Neural progenitor cell (in vitro differentiated cells): ENCODE measurements around the gene SHROOM3. TPM values are rescaled to one million over a fixed set of nuclear protein-coding genes. Genes with fewer than 3 reads are reported as not detected.

Source experiments
- DNase-seq: peaks from one replicate; pipeline ENCODE4 v3.0.0-alpha.2; 2016; ENCODE audit warnings: low spot score
- H2AFZ ChIP-seq: fragments of 200-600 bp; sonication (generic); replicated peaks from 2 replicates; pipeline ENCODE4 v1.6.1; 2016; ENCODE audit warnings: antibody characterized with exemption
- H3F3A ChIP-seq: fragments of 200-600 bp; sonication (generic); 2 replicates; pipeline ENCODE4 v1.6.1; 2016; ENCODE audit warnings: antibody characterized with exemption, low read depth
- H3K27ac ChIP-seq: fragments of 200-600 bp; sonication (generic); 2 replicates; pipeline ENCODE4 v1.5.1; 2016; ENCODE audit warnings: mild to moderate bottlenecking
- H3K27me3 ChIP-seq: fragments of 200-600 bp; sonication (generic); 2 replicates; pipeline ENCODE4 v1.6.1; 2016; ENCODE audit warnings: mild to moderate bottlenecking, moderate library complexity
- H3K36me3 ChIP-seq: fragments of 200-600 bp; sonication (generic); 2 replicates; pipeline ENCODE4 v1.5.1; 2016
- H3K4me1 ChIP-seq: fragments of 200-600 bp; sonication (generic); 2 replicates; pipeline ENCODE4 v1.6.1; 2016; ENCODE audit warnings: mixed run types
- H3K4me2 ChIP-seq: fragments of 200-600 bp; sonication (generic); 2 replicates; pipeline ENCODE4 v1.6.1; 2016
- H3K4me3 ChIP-seq: fragments of 200-600 bp; sonication (generic); 2 replicates; pipeline ENCODE4 v1.5.1; 2016
- H3K79me2 ChIP-seq: fragments of 200-600 bp; sonication (generic); 2 replicates; pipeline ENCODE4 v1.6.1; 2016; ENCODE audit warnings: low read depth
- H3K9ac ChIP-seq: fragments of 200-600 bp; sonication (generic); 2 replicates; pipeline ENCODE4 v1.6.1; 2016
- H3K9me3 ChIP-seq: fragments of 200-600 bp; sonication (generic); 2 replicates; pipeline ENCODE4 v1.5.1; 2016; ENCODE audit warnings: low read depth
- H4K20me1 ChIP-seq: fragments of 200-600 bp; sonication (generic); 2 replicates; pipeline ENCODE4 v1.6.1; 2016; ENCODE audit warnings: low read depth
- H3K27ac Mint-ChIP-seq: 3 replicates; pipeline ENCODE4 v1.8.0; 2021; ENCODE audit warnings: mixed read lengths
- H3K27me3 Mint-ChIP-seq: 2 replicates; pipeline ENCODE4 v1.8.0; 2022; ENCODE audit warnings: low read depth, mild to moderate bottlenecking, inconsistent platforms, moderate library complexity, mixed read lengths; ENCODE audit not compliant: insufficient read depth
- H3K36me3 Mint-ChIP-seq: 3 replicates; pipeline ENCODE4 v1.8.0; 2021; ENCODE audit warnings: mixed read lengths
- H3K4me1 Mint-ChIP-seq: 3 replicates; pipeline ENCODE4 v1.8.0; 2021; ENCODE audit warnings: mixed read lengths
- H3K4me3 Mint-ChIP-seq: 3 replicates; pipeline ENCODE4 v1.8.0; 2021; ENCODE audit warnings: mild to moderate bottlenecking, moderate library complexity, mixed read lengths
- H3K9me3 Mint-ChIP-seq: 3 replicates; pipeline ENCODE4 v1.8.0; 2020; ENCODE audit warnings: mixed read lengths
- EZH2 ChIP-seq: fragments of 200-600 bp; sonication (generic); IDR thresholded peaks from 2 replicates; pipeline ENCODE4 v1.6.1; 2017; ENCODE audit warnings: antibody characterized with exemption, mild to moderate bottlenecking, moderate library complexity
- EZH2phosphoT487 ChIP-seq: fragments of 200-600 bp; sonication (generic); IDR thresholded peaks from 2 replicates; pipeline ENCODE4 v1.6.1; 2017; ENCODE audit warnings: antibody characterized with exemption
- total RNA-seq: library from RNA; depleted of rRNA; stranded (reverse); fragments of >200 nt; gene quantifications from 2 replicates; pipeline ENCODE4 v1.2.3, GENCODE V29; 2015; ENCODE audit warnings: low replicate concordance
- TF ChIP-seq, protein P1 (sequence below): fragments of 200-600 bp; sonication (generic); IDR thresholded peaks from 2 replicates; pipeline ENCODE4 v1.5.1; 2017; ENCODE audit warnings: antibody characterized with exemption, mild to moderate bottlenecking

The SHROOM3 gene
- total RNA-seq, 1 donor from 2014 or later = 36.6 TPM

DNA sequence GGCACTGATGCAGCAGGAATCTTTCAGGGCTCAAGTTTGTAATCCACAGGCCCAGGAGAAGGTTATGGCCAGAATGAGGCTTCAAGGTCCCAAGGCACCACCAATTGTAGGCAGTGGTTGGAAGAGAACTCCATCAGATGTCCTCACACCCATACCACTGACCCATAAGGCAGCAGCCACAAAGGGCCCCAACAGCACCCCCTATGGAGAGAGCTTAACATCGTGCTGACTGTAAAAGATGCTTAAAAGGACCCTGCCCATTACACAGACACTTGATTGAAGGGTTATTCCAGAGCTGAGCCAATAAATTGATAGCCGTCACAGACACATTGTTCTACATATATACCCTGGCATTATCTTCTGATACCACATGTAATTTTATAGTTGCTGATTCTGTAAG, 349.2 kb downstream of the SHROOM3 start:
- H3K4me3 Mint-ChIP-seq = no peak overlapping the region
- H3K4me1 Mint-ChIP-seq = no peaks in the 10 kb centered on the region
- H3K9ac ChIP-seq = no peak overlapping the region
- peak; percentile 25 for DNase-seq
- H3K4me1 ChIP-seq = peaks cover 6% of the 10 kb centered on the region
- no peak overlapping the region for H3K27ac Mint-ChIP-seq
- H3F3A ChIP-seq = no peaks in the 10 kb centered on the region
- no peak for TF ChIP-seq EZH2phosphoT487
- no peak for TF ChIP-seq EZH2
- TF ChIP-seq, protein P1, sequence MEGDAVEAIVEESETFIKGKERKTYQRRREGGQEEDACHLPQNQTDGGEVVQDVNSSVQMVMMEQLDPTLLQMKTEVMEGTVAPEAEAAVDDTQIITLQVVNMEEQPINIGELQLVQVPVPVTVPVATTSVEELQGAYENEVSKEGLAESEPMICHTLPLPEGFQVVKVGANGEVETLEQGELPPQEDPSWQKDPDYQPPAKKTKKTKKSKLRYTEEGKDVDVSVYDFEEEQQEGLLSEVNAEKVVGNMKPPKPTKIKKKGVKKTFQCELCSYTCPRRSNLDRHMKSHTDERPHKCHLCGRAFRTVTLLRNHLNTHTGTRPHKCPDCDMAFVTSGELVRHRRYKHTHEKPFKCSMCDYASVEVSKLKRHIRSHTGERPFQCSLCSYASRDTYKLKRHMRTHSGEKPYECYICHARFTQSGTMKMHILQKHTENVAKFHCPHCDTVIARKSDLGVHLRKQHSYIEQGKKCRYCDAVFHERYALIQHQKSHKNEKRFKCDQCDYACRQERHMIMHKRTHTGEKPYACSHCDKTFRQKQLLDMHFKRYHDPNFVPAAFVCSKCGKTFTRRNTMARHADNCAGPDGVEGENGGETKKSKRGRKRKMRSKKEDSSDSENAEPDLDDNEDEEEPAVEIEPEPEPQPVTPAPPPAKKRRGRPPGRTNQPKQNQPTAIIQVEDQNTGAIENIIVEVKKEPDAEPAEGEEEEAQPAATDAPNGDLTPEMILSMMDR = peak; percentile 32
- peaks cover 63% of the 10 kb centered on the region for H3K36me3 Mint-ChIP-seq
- peaks cover 15% of the 10 kb centered on the region for H3K36me3 ChIP-seq
- H2AFZ ChIP-seq = no peak overlapping the region
- H3K4me2 ChIP-seq = no peak overlapping the region
- peaks cover 16% of the 10 kb centered on the region for H3K9me3 Mint-ChIP-seq
- H3K79me2 ChIP-seq = no peaks in the 10 kb centered on the region
- no peaks in the 10 kb centered on the region for H4K20me1 ChIP-seq
- H3K9me3 ChIP-seq = peaks cover 7% of the 10 kb centered on the region
- H3K27me3 ChIP-seq = no peaks in the 10 kb centered on the region
- peaks cover 5% of the 10 kb centered on the region for H3K27me3 Mint-ChIP-seq
- no peak overlapping the region for H3K27ac ChIP-seq
- H3K4me3 ChIP-seq = no peak overlapping the region

GRCh38 chr4:76787898-76788297, 352.9 kb downstream of the SHROOM3 start:
- H4K20me1 ChIP-seq = no peaks in the 10 kb centered on the region
- no peak overlapping the region for H3K4me2 ChIP-seq
- Mint-ChIP-seq H3K27me3 (peaks cover 7% of the 10 kb centered on the region), H3K4me1 (no peaks in the 10 kb centered on the region), H3K9me3 (peaks cover 26% of the 10 kb centered on the region), H3K27ac (no peak overlapping the region), H3K36me3 (peaks cover 43% of the 10 kb centered on the region), H3K4me3 (no peak overlapping the region)
- no peaks in the 10 kb centered on the region for H3K36me3 ChIP-seq
- H3K79me2 ChIP-seq = no peaks in the 10 kb centered on the region
- H3K27me3 ChIP-seq = no peaks in the 10 kb centered on the region
- peaks cover 8% of the 10 kb centered on the region for H3K9me3 ChIP-seq
- no peak overlapping the region for H3K27ac ChIP-seq
- no peak overlapping the region for H3K4me3 ChIP-seq
- no peaks in the 10 kb centered on the region for H3F3A ChIP-seq
- TF ChIP-seq EZH2 = no peak
- no peak for TF ChIP-seq EZH2phosphoT487
- TF ChIP-seq, protein P1 = no peak
- H3K4me1 ChIP-seq = no peaks in the 10 kb centered on the region
- H2AFZ ChIP-seq = no peak overlapping the region
- no peak overlapping the region for H3K9ac ChIP-seq
- DNase-seq = no peak

DNA sequence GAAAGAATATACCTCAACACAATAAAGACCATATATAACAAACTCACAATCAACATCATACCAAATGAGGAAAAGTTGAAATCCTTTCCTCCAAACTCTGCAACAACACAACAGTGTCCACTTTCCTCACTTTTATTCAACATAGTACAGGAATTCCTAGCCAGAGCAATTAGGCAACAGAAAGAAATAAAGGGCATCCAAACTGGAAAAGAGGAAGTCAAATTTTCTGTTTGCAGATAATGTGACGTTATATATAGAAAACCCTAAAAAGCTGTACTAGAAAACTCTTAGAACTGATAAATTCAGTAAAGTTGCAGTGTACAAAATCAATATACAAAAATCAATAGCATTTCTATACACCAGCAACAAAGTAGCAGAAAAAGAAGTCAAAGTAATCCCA, 355.3 kb downstream of the SHROOM3 start:
- H3K27me3 ChIP-seq = no peaks in the 10 kb centered on the region
- no peak overlapping the region for H3K9ac ChIP-seq
- Mint-ChIP-seq H3K9me3 (peaks cover 26% of the 10 kb centered on the region), H3K4me3 (no peak overlapping the region), H3K36me3 (peaks cover 27% of the 10 kb centered on the region), H3K27me3 (peaks cover 6% of the 10 kb centered on the region), H3K4me1 (no peaks in the 10 kb centered on the region), H3K27ac (no peak overlapping the region)
- no peak for DNase-seq
- no peaks in the 10 kb centered on the region for H4K20me1 ChIP-seq
- H2AFZ ChIP-seq = no peak overlapping the region
- H3K4me2 ChIP-seq = no peak overlapping the region
- H3K36me3 ChIP-seq = no peaks in the 10 kb centered on the region
- no peaks in the 10 kb centered on the region for H3K79me2 ChIP-seq
- no peaks in the 10 kb centered on the region for H3F3A ChIP-seq
- no peak overlapping the region for H3K27ac ChIP-seq
- TF ChIP-seq, protein P1 = no peak
- no peak for TF ChIP-seq EZH2
- no peak for TF ChIP-seq EZH2phosphoT487
- H3K4me1 ChIP-seq = no peaks in the 10 kb centered on the region
- no peak overlapping the region for H3K4me3 ChIP-seq
- H3K9me3 ChIP-seq = peaks cover 8% of the 10 kb centered on the region
